Stromal cell of bone marrow (primary cell): ENCODE results near the gene IFT20.
A peak's percentile ranks its signal among the peaks of the same experiment; 100 is the strongest.

Experiments
- DNase-seq: peaks from one replicate; pipeline ENCODE4 v3.0.0-alpha.2; 2012; ENCODE audit warnings: low read depth

Gene IFT20, protein sequence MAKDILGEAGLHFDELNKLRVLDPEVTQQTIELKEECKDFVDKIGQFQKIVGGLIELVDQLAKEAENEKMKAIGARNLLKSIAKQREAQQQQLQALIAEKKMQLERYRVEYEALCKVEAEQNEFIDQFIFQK

DNA sequence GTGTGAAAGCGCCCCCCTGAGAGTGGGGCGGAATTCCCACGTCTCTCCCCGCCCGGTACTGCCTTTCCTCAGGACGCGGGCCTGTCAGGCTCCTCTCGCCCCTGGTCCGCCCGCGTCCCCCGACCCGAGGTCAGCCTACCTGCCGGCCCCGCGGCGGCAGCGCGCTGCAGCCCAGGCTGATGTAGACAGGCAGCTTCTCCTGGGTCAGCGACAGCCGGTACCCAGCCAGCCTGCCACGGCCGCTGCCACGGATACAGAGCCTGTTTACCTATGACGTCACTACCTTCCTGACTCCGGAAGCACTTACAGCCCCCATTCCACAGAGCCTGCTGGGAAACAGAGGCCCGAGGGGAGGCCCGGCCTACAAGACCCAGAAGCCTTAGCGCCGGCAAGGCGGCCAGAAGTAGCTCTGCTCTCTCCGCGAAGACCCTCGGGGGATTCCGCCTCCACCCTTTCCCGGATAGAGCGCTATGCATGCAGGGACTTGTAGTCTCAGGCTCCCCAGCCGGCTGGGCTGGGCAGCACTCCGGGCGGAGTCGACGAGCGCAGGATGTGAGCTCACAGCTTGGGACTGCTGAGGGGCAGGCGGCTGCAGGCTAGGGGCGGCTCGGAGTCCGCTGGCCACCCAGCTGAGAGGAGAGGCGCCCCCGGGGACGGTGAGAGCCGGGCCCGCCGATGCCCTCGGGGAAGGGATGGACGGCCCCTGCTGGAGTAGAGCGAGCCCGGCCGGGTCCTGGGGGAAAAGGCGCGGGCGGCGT, at the start of gene IFT20, which contains the start of gene TNFAIP1:
TSS of gene IFT20 (minus strand) at position 272 of the 758 bp plus-strand sequence. CDS start 3,487 bp downstream, outside the sequence.
TSS of gene TNFAIP1 (plus strand) at position 561 of the 758 bp plus-strand sequence. CDS start 3,761 bp downstream, outside the sequence.
- DNase-seq, result peak; percentile 100

DNA sequence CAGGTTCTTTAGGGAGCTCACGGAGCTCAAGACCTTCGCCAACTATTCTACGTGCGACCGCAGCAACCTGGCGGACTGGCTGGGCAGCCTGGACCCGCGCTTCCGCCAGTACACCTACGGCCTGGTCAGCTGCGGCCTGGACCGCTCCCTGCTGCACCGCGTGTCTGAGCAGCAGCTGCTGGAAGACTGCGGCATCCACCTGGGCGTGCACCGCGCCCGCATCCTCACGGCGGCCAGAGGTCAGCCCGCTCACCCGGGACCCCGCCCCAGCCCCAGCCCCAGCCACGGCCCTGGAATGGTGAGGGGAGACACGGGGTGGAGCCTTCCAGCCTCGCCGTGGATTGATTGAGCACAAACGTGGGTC, 49.7 kb upstream of the IFT20 start:
- no peak for DNase-seq

DNA sequence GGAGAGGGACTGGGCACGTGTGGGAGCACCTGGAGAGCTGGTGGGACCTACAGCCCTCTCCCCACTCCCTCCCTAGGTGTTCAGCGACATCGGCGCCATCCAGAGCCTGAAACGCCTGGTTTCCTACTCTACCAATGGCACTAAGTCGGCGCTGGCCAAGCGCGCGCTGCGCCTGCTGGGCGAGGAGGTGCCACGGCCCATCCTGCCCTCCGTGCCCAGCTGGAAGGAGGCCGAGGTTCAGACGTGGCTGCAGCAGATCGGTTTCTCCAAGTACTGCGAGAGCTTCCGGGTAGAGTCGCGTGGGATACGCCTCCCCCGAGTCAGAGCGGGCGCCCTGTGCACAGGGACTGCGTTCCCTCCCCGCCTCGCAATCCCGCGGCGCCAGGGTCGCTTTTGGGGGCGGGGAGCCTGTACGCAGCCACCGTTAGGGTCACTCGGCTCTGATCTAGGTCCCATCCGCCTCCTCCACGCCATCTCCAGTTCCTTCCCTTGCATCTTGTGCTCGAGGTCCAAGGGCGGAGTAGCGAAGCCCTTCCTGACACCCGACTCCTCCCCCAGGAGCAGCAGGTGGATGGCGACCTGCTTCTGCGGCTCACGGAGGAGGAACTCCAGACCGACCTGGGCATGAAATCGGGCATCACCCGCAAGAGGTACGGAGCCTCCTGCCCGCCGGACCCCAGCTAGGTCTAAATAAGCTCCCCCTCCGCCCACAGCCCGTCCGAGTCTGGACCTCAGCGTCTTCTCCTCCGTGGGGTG, 49.2 kb upstream of the IFT20 start:
- no peak for DNase-seq

DNA sequence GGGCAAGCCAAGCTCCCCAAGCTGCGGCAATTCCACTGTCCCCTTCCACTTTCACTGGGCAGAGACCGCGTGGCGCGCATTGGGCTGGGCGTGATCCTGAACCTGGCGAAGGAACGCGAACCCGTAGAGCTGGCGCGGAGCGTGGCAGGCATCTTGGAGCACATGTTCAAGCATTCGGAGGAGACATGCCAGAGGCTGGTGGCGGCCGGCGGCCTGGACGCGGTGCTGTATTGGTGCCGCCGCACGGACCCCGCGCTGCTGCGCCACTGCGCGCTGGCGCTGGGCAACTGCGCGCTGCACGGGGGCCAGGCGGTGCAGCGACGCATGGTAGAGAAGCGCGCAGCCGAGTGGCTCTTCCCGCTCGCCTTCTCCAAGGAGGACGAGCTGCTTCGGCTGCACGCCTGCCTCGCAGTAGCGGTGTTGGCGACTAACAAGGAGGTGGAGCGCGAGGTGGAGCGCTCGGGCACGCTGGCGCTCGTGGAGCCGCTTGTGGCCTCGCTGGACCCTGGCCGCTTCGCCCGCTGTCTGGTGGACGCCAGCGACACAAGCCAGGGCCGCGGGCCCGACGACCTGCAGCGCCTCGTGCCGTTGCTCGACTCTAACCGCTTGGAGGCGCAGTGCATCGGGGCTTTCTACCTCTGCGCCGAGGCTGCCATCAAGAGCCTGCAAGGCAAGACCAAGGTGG, 46.0 kb upstream of the IFT20 start:
- DNase-seq, result no peak

DNA sequence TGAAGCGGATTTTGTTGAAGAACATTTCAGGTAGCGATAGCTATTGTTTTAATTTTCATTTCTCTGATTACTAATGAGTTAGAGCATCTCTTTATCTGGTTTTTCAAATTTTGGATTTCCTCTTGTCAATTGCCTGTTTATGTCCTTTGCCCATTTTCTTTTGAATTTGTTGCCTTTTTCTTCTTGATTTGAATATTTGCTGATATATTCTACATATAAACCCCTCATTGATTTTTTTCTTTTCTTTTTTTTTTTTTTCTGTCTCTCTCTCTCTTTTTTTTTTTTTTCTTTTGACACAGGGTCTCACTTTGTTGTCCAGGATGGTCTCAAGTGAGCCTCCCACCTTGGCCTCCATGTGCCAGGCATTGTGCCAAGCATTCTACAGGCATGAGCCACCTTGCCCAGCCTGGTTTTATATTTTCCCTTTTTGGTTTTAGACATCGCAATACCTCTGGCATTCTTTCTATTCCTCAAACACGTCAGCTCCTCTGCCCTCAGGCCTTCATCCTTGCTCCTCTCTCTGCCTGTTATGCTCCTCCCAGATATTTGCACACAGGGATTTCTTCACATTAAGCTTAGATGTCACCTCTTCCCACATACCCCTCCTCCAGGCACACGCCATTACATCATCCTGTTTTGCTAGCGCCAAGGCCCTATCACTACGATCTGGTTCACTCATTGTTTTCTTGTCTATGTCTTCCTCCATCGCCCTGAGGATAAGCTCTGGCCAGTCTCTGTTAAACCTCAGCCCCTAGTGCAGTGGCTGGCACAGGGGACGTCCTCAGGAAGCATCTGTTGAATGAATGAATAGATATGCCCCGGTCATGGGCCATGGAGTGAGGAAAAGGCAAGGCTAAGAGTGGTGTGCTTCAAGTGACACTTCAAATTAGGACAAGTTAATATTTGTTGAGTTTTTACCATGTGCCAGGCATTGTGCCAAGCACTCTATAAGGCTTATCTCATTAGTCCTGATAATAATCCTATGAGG, 44.8 kb upstream of the IFT20 start:
- no peak for DNase-seq

DNA sequence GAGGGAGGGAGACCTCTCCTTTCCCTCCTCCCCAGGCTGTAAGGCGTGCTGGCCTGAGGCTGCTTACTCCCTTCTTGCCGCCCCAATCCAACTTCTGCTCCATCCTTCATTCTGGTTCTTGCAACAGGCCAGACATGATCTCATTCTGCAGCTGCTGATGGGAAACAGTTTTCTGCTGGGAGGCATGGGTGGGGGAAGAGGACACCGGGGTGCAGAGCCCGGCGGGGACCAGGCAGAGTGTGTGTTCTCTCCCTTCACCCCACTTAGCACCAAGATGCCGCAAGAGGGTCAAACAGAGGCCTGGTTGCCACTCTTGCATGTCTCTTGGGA, 37.6 kb upstream of the IFT20 start:
- DNase-seq, result no peak

DNA sequence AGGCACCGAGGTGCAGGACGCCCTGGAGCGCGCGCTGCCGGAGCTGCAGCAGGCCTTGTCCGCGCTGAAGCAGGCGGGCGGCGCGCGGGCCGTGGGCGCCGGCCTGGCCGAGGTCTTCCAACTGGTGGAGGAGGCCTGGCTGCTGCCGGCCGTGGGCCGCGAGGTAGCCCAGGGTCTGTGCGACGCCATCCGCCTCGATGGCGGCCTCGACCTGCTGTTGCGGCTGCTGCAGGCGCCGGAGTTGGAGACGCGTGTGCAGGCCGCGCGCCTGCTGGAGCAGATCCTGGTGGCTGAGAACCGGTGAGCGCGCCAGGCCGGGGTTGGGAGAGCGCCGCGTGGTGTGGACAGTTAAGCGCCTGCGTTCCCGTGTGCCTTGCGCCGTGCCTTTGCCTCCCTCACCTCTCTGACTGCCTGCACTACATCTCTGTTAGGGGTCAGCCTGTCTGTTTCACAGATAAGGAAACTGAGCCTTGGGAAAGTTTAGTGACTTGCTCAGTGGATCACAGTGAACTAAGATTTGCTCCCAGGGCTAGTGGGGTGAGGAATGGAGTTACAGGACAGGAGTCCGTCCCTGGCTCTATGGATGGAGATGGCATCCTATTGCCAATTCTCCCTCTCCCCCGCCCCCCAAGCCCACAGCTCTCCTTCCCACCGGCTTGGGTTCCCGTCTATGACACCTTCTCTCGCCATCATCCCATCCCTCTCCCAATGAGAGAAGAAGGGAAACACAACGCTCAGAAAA, 37.1 kb upstream of the IFT20 start:
- no peak for DNase-seq

DNA sequence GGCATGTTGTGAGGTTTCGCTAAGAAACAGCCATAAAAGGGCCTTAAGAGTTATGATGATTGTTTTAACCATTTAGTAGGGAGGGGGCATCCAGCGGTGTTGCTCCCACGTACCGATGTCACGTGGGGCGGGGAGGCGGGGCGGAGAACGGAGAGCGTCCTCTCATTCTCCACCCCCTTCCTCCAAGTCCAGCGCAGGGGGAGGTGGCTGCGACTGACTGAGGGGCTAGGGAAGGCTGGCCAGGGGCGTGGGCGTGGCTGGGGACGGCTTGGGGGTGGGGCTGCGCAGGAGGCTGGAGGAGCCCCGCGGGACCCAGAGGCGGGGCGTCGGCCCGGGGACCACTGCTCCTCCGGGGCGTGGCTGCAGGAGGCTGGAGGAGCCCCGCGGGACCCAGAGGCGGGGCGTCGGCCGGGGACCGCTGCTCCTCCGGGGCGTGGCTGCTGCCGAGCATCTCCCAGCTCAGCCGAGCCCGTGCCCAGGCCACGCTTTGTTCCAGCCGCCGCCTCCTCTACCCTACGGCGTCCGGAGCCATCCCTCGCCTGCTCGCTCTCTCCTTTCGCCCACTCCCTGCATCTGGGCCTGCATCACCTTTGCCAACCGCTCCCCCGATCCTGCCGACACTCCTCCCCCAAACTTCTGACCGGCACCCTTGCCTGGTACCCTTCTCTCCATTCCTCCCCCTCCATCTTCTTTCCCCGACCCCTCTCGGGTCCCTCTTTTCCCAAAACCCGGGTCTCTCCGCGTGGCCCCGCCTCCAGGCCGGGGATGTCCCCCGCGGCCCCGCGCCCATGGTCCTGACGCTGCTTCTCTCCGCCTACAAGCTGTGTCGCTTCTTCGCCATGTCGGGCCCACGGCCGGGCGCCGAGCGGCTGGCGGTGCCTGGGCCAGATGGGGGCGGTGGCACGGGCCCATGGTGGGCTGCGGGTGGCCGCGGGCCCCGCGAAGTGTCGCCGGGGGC, 36.3 kb upstream of the IFT20 start, which contains the start of gene SARM1:
TSS of gene SARM1 (plus strand) at position 450 of the 958 bp plus-strand sequence. CDS start at position 789, 339 bp downstream.
- peak; percentile 44 for DNase-seq

DNA sequence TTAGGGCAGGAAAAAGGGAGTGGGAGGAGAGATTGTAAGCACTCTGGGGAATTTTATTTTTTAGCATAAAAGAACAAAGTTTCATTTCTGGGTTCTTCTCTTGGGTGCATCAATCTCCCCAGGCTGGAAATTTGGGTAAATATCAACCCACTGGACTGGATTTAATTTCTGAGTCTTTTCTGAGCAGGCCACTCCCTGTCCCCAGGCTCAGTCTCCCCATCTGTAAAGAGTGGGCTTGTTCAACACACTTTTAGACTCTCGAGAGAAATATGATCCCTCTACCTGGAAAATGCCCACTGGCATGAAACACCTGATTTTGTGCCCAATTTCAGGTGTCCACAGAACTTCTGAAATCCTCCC, 35.5 kb upstream of the IFT20 start:
- no peak for DNase-seq

DNA sequence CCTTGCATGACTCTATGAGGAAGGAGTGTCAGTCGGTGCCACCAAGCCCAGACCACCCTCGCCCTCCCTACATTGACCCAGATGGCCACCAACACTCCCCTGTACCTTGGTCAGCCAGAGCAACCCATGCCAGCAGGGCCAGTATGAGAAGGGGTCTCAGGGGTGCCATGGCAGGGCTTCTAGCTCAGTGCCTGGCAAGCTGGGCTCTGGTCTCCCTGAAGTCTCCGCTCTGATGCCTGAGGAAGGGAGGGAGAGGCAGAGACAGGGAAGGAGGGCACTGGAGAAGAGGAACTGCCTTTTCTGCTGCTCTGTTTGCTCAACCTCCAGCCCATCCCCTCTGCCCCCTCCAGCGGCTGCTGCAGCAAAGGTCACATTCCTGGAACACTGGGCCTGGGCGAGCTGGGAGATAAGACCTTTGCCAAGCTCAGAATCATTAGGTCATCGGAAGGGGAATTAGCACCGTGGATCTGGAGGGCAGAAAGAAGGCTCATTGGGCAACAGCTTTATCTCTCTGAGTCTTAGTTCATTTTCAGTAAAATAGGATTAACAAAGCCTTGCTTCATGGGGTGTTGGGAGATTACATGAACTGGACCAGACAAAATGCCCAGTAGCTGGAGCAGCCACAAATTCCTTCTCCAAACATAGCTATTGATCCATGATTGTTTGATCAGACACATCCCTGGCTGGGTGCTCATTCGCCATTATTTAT, 34.9 kb upstream of the IFT20 start, which contains the start of gene VTN:
TSS of gene VTN (minus strand) at position 273 of the 709 bp plus-strand sequence. CDS start at position 169, 104 bp downstream.
- DNase-seq, result no peak

DNA sequence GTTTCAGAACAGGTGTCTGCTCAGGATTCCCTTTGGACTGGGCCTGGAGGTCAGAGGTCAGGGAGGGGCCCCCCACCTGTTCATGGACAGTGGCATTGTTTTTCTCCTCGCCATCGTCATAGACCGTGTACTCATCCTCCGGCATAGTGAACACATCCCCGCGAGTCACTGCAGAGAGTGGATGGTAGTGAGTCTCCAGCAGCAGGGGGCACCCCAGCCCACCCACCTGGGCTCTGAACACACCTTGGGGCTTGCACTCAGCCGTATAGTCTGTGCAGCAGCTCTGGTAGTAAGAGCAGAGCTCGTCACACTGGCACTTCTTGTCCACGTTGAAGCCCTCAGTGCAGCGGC, 34.4 kb upstream of the IFT20 start:
- no peak for DNase-seq

DNA sequence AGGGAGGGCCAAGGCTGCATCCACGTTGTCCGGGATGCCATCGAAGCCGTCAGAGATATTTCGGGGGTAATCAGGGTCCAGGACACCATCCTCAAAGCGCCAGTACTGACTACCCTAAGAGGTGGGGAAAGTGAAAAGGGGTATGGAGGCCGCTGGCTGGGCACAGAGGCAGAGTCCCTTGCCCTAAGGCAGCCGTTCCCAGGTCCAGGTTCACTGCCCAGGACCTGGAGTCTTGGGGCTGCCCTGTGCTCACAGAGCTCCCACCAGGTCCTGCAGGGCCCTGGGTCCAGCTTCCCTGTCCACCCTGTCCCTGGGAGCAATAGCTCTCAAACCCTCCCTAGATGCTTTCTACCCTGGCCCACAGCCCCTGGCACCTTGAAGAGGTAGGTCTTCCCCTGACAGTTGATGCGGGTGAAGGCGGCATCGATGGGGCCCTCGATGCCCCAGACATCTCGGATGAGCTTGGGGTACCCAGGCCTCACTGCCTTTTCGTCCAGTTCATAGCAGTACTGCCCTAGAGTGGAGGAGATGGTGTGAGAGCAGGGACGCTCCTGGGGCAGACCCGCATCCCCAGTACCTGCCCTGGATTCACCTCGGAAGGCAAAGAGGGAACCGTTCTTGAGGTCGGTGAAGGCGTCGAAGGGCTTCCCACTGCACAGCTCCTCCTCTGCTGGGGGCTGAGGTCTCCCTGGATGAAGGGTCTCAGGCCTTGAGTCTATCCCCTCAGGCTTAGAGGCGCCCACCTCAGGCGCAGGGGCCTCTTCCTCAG, 33.8 kb upstream of the IFT20 start:
- DNase-seq, result no peak

DNA sequence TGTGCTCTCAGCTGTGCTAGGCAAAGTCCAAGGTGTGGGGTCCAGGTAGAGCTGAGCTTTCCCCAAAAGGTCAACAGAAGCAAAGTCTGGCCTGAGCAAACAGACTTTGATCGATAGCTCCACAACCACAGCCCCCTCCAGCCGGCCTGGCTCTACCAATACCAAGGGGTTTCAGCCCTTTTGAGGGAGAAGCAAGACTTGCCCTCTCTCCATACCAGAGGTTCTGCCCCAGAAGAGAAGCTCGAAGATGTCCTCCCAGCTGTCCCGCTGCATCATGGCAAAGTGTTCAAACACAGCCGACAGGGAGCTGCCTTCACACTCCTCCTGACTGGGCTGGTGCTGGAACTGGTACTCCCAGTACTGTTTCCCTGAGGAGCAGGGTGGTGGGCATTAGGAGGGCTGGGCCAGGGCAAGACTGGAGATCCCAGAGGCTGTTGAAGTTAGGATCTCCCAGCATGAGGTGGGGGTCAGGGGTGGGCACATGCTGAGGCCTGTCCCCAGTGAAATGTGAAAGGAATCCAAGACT, 33.1 kb upstream of the IFT20 start:
- DNase-seq, result no peak

DNA sequence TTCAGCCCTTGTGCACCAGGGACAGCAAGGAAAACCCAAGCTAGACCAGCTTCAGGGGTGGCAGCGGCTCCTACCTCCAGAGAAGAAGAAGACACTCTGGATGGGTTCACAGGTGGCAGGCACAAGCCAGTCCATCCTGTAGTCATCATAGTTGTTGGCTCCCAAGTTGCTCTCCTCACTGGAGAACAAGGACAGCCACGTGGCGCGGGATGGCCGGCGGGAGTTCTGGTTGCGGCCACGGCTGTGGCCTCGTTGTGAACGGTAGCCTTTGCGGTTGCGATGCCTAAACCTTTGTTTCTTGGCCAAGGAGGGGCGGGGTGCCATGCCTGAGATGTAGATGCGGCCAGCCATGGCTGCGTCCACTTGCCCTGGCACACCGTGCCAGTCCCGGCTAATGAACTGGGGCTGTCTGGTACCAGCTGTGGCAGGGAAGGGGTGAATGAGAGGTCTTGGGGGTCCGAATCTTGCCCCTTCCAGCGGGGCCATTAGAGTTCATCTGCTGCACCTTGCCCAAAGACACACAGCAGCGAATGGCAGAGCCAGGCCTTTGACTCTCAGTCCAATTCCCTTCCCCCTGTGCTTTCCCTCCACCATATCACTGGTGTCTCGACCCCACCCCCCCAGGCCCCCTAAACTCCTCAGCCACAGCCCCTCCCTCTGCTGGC, 32.5 kb upstream of the IFT20 start:
- no peak for DNase-seq

DNA sequence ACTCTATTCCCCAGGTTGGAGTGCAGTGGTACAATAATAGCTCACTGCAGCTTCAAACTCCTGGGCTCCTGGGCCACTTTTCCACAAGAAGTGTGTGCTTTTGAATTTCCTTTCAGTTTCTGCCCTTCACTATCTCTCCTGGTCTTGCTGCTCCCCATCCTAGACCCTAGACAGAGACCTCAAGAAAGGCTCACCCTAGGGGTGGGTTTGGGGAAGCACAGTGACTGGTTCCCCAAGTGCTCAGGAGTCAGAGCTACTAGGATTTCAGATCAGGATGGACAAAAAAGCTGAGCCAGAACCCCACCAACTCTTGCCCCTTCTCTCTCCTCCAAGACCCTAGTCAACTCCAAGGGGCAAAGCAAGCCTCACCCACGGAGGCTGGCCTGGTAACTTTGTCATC, 31.3 kb upstream of the IFT20 start:
- no peak for DNase-seq

DNA sequence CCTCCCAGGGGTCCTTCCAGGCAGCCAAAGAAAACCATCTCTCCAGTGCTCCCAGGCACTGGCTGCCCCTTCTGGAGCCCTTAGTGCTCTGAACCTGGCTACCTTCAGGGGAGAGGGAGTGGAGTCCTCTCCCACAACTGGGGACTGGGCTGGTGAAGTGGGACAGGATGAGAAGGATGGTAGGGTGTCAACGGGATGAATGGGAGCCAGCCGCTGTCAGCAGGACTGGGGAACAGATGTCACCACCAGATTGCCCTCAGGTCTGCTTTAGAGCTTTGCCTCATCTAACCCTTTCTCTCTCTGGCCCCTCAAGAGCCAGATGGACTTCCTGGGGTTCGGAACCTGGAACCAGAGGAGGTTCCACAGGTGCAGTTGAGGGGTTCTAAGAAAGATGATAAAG, 30.2 kb upstream of the IFT20 start:
- no peak for DNase-seq

DNA sequence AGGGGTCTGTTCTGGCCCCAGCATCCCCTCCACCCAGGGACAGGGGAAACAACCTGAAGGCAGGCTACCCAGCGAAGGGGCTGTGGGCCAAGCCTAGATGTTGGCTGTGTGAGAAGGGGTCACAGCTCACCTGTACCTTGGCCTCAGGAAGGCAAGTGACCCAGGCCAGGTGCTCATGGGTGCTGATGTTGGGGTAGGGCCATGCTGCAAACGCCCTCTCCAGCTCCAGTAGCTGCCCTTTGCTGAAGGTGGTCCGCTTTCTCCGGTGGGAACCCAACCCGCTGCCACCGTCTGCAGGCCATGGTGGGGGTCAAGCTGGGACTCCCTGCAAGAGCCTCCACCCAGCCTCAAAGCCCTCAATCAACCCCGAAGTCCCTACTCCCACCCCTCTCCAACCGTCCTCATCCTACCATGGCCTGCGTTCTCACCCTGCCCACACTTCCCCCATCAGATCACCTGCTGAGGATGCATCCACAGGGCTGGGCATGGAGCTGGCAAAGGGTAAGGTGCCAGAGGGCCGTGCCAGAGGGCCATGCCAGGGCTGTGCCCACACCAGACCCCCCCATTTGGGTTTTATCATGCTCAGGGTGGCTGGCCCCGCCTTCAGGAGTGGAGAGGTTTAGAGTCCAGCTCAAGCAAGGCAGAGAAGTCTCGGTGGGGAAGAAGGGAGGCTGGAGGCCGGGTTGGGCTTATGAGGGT, 29.5 kb upstream of the IFT20 start, which contains the start of gene SEBOX:
TSS of gene SEBOX (minus strand) at position 535 of the 699 bp plus-strand sequence. CDS start at position 487, 48 bp downstream.
- no peak for DNase-seq
